Measurements from ENCODE around the gene LCP1.

The LCP1 gene

GRCh38 chr13:46101484-46102254, 80.3 kb downstream of the LCP1 start:
- H3K27ac ChIP-seq = peak overlapping the region; percentile 87
- no peak for DNase-seq (ENCODE audit: low read depth, low spot score)
- H3K9me3 ChIP-seq (ENCODE audit: low read depth, low read length) = no peaks in the 10 kb centered on the region
- TF ChIP-seq FOXP2 (optimal IDR thresholded peaks at IDR 0.05; ENCODE audit: control extremely low read depth, extremely low read length, insufficient read depth) (peak; percentile 12), EZH2 (IDR thresholded peaks at IDR 0.05) (no peak)
- peak overlapping the region; percentile 4 for H3K9ac ChIP-seq (ENCODE audit: insufficient read length)
- H3K36me3 ChIP-seq (ENCODE audit: insufficient read depth, low read length) = no peaks in the 10 kb centered on the region
- H3K4me3 ChIP-seq = peak overlapping the region; percentile 36

- no peak overlapping the region for H3K9ac ChIP-seq (ENCODE audit: insufficient read length)
- H3K36me3 ChIP-seq (ENCODE audit: insufficient read depth, low read length) = no peaks in the 10 kb centered on the region
- TF ChIP-seq POLR2AphosphoS5 (IDR thresholded peaks at IDR 0.05; ENCODE audit: borderline replicate concordance, low read depth, low read length) = no peak
- TF ChIP-seq EZH2 (IDR thresholded peaks at IDR 0.05) = no peak
- TF ChIP-seq FOXP2 (optimal IDR thresholded peaks at IDR 0.05; ENCODE audit: control extremely low read depth, extremely low read length, insufficient read depth) = no peak
- H3K9me3 ChIP-seq (ENCODE audit: low read depth, low read length) = no peaks in the 10 kb centered on the region
- H3K27ac ChIP-seq = peak overlapping the region; percentile 87; the same call in 1 of the 2 replicates
- no peak for DNase-seq (ENCODE audit: low read depth, low spot score)
- no peak overlapping the region for H3K4me3 ChIP-seq
Observed at GRCh38 chr13:46101002-46101401, 81.0 kb downstream of the LCP1 start.

GRCh38 chr13:46100191-46100815, 81.7 kb downstream of the LCP1 start:
- Histone ChIP-seq H3K9ac (ENCODE audit: insufficient read length) (no peak overlapping the region), H3K27ac (0 out of 2 replicates have a peak overlapping the region, but pooled peaks have one; percentile 16), H3K9me3 (ENCODE audit: low read depth, low read length) (no peaks in the 10 kb centered on the region), H3K4me3 (no peak overlapping the region), H3K36me3 (ENCODE audit: insufficient read depth, low read length) (no peaks in the 10 kb centered on the region)
- TF ChIP-seq FOXP2 (optimal IDR thresholded peaks at IDR 0.05; ENCODE audit: control extremely low read depth, extremely low read length, insufficient read depth) (no peak), POLR2AphosphoS5 (IDR thresholded peaks at IDR 0.05; ENCODE audit: borderline replicate concordance, low read depth, low read length) (no peak), EZH2 (IDR thresholded peaks at IDR 0.05) (no peak)
- DNase-seq (ENCODE audit: low read depth, low spot score) = no peak

- Histone ChIP-seq H3K4me3 (no peak overlapping the region), H3K36me3 (ENCODE audit: insufficient read depth, low read length) (no peaks in the 10 kb centered on the region), H3K27ac (no peak overlapping the region), H3K9me3 (ENCODE audit: low read depth, low read length) (no peaks in the 10 kb centered on the region), H3K9ac (ENCODE audit: insufficient read length) (no peak overlapping the region)
- no peak for DNase-seq (ENCODE audit: low read depth, low spot score)
- TF ChIP-seq EZH2 (IDR thresholded peaks at IDR 0.05) (no peak), POLR2AphosphoS5 (IDR thresholded peaks at IDR 0.05; ENCODE audit: borderline replicate concordance, low read depth, low read length) (no peak), FOXP2 (optimal IDR thresholded peaks at IDR 0.05; ENCODE audit: control extremely low read depth, extremely low read length, insufficient read depth) (no peak)
Observed at GRCh38 chr13:46097663-46098062, 84.3 kb downstream of the LCP1 start.

GRCh38 chr13:46097015-46097414, 85.0 kb downstream of the LCP1 start:
- Histone ChIP-seq H3K4me3 (no peak overlapping the region), H3K36me3 (ENCODE audit: insufficient read depth, low read length) (no peaks in the 10 kb centered on the region), H3K9me3 (ENCODE audit: low read depth, low read length) (no peaks in the 10 kb centered on the region), H3K27ac (no peak overlapping the region), H3K9ac (ENCODE audit: insufficient read length) (no peak overlapping the region)
- DNase-seq (ENCODE audit: low read depth, low spot score) = no peak
- TF ChIP-seq FOXP2 (optimal IDR thresholded peaks at IDR 0.05; ENCODE audit: control extremely low read depth, extremely low read length, insufficient read depth) (no peak), EZH2 (IDR thresholded peaks at IDR 0.05) (no peak), POLR2AphosphoS5 (IDR thresholded peaks at IDR 0.05; ENCODE audit: borderline replicate concordance, low read depth, low read length) (no peak)

GRCh38 chr13:46094478-46094877, 87.5 kb downstream of the LCP1 start:
- Histone ChIP-seq H3K9ac (ENCODE audit: insufficient read length) (no peak overlapping the region), H3K4me3 (no peak overlapping the region), H3K27ac (no peak overlapping the region), H3K9me3 (ENCODE audit: low read depth, low read length) (no peaks in the 10 kb centered on the region), H3K36me3 (ENCODE audit: insufficient read depth, low read length) (no peaks in the 10 kb centered on the region)
- DNase-seq (ENCODE audit: low read depth, low spot score) = no peak
- TF ChIP-seq FOXP2 (optimal IDR thresholded peaks at IDR 0.05; ENCODE audit: control extremely low read depth, extremely low read length, insufficient read depth) = no peak
- TF ChIP-seq EZH2 (IDR thresholded peaks at IDR 0.05) = no peak
- TF ChIP-seq POLR2AphosphoS5 (IDR thresholded peaks at IDR 0.05; ENCODE audit: borderline replicate concordance, low read depth, low read length) = no peak

GRCh38 chr13:46088821-46089562, 93.0 kb downstream of the LCP1 start:
- Histone ChIP-seq H3K9me3 (ENCODE audit: low read depth, low read length) (no peaks in the 10 kb centered on the region), H3K36me3 (ENCODE audit: insufficient read depth, low read length) (no peaks in the 10 kb centered on the region), H3K27ac (no peak overlapping the region), H3K9ac (ENCODE audit: insufficient read length) (no peak overlapping the region), H3K4me3 (no peak overlapping the region)
- TF ChIP-seq FOXP2 (optimal IDR thresholded peaks at IDR 0.05; ENCODE audit: control extremely low read depth, extremely low read length, insufficient read depth) = no peak
- TF ChIP-seq EZH2 (IDR thresholded peaks at IDR 0.05) = no peak
- no peak for TF ChIP-seq POLR2AphosphoS5 (IDR thresholded peaks at IDR 0.05; ENCODE audit: borderline replicate concordance, low read depth, low read length)
- no peak for DNase-seq (ENCODE audit: low read depth, low spot score)

- no peak for DNase-seq (ENCODE audit: low read depth, low spot score)
- Histone ChIP-seq H3K36me3 (ENCODE audit: insufficient read depth, low read length) (no peaks in the 10 kb centered on the region), H3K27ac (no peak overlapping the region), H3K9me3 (ENCODE audit: low read depth, low read length) (no peaks in the 10 kb centered on the region), H3K9ac (ENCODE audit: insufficient read length) (no peak overlapping the region), H3K4me3 (no peak overlapping the region)
- no peak for TF ChIP-seq FOXP2 (optimal IDR thresholded peaks at IDR 0.05; ENCODE audit: control extremely low read depth, extremely low read length, insufficient read depth)
- TF ChIP-seq POLR2AphosphoS5 (IDR thresholded peaks at IDR 0.05; ENCODE audit: borderline replicate concordance, low read depth, low read length) = no peak
- no peak for TF ChIP-seq EZH2 (IDR thresholded peaks at IDR 0.05)
Observed at GRCh38 chr13:46087481-46087880, 94.5 kb downstream of the LCP1 start.
